Fibroblast of lung (primary cell): ENCODE measurements around the gene LEKR1. TPM values are rescaled to one million over a fixed set of nuclear protein-coding genes. Genes with fewer than 3 reads are reported as not detected.
A peak's percentile ranks its signal among the peaks of the same experiment; 100 is the strongest.

Source experiments
- DNase-seq, 2 donors: peaks; one replicate each; pipeline versions ENCODE4 v3.0.0 to v3.0.0-alpha.2; 2010; ENCODE audit warnings: low read depth in 2 of 2
- H2AFZ ChIP-seq: 2 replicates; pipeline ENCODE4 v1.5.1; 2012; ENCODE audit warnings: low read length, control low read depth, inconsistent platforms
- H3K27ac ChIP-seq: 2 replicates; pipeline ENCODE4 v1.5.1; 2011; ENCODE audit warnings: low read length, control low read depth; ENCODE audit not compliant: insufficient read depth
- H3K27me3 ChIP-seq: 2 replicates; pipeline ENCODE4 v1.5.1; 2011; ENCODE audit warnings: mild to moderate bottlenecking, low read length; ENCODE audit not compliant: control insufficient read depth, insufficient read depth
- H3K36me3 ChIP-seq: 2 replicates; pipeline ENCODE4 v1.5.1; 2011; ENCODE audit warnings: low read length; ENCODE audit not compliant: control insufficient read depth, insufficient read depth
- H3K4me1 ChIP-seq: 2 replicates; pipeline ENCODE4 v1.5.1; 2011; ENCODE audit warnings: low read length; ENCODE audit not compliant: control insufficient read depth, insufficient read depth; ENCODE audit errors: extremely low read depth
- H3K4me2 ChIP-seq: 2 replicates; pipeline ENCODE4 v1.5.1; 2011; ENCODE audit warnings: low read length, control low read depth; ENCODE audit not compliant: insufficient read depth; ENCODE audit errors: extremely low read depth
- H3K4me3 ChIP-seq, 4 experiments: fragments of 200-600 bp in 1 of 4; sonication (generic) in 1 of 4; replicated peaks in 1 of 4; 2 replicates each; pipeline ENCODE4 v1.5.1; 2011 to 2016; ENCODE audit warnings: low read length in 4 of 4, low read depth in 3 of 4, mild to moderate bottlenecking in 3 of 4, control low read depth in 2 of 4, inconsistent platforms in 1 of 4, mixed read lengths in 1 of 4; ENCODE audit not compliant: insufficient read depth in 1 of 4; ENCODE audit errors: control extremely low read depth in 1 of 4
- H3K79me2 ChIP-seq: 2 replicates; pipeline ENCODE4 v1.5.1; 2012; ENCODE audit warnings: mild to moderate bottlenecking, low read length, inconsistent platforms; ENCODE audit not compliant: control insufficient read depth, insufficient read depth
- H3K9ac ChIP-seq: 2 replicates; pipeline ENCODE4 v1.5.1; 2011; ENCODE audit warnings: mild to moderate bottlenecking, low read length, control low read depth; ENCODE audit not compliant: insufficient read depth
- H3K9me3 ChIP-seq: 2 replicates; pipeline ENCODE4 v1.5.1; 2012; ENCODE audit warnings: low read depth, low read length; ENCODE audit not compliant: control insufficient read depth, insufficient read depth
- H4K20me1 ChIP-seq: 2 replicates; pipeline ENCODE4 v1.5.1; 2011; ENCODE audit warnings: low read length; ENCODE audit not compliant: control insufficient read depth, insufficient read depth; ENCODE audit errors: extremely low read depth
- CTCF ChIP-seq, 2 donors: IDR thresholded peaks in 1 of 2; conservative IDR thresholded peaks in 1 of 2; 1 replicate in 1 of 2; 2 replicates in 1 of 2; pipeline ENCODE4 v1.5.1; 2011 to 2012; ENCODE audit warnings: low read length in 2 of 2, control low read depth in 1 of 2, inconsistent platforms in 1 of 2, low read depth in 1 of 2, mild to moderate bottlenecking in 1 of 2
- EZH2 ChIP-seq: IDR thresholded peaks from 2 replicates; pipeline ENCODE4 v1.5.1; 2012; ENCODE audit warnings: low read length, control low read depth, mild to moderate bottlenecking; ENCODE audit errors: missing control alignments
- polyA plus RNA-seq, 2 donors: library from polyadenylated mRNA; depleted of rRNA in 1 of 2; stranded (reverse) in 1 of 2; unstranded in 1 of 2; fragments of >200 nt; gene quantifications; 2 replicates each; pipeline ENCODE4 v1.2.1, GENCODE V29; 2011 to 2012; ENCODE audit warnings: missing spikeins in 1 of 2
- total RNA-seq: library from RNA; depleted of rRNA; stranded (reverse); fragments of >200 nt; gene quantifications from 2 replicates; pipeline ENCODE4 v1.2.1, GENCODE V29; 2014

The LEKR1 gene
- total and polyA plus RNA-seq, 2 donors (not counting 1 experiment from before 2014, with no cell fraction given), result 0.28 to 1.3 TPM

DNA sequence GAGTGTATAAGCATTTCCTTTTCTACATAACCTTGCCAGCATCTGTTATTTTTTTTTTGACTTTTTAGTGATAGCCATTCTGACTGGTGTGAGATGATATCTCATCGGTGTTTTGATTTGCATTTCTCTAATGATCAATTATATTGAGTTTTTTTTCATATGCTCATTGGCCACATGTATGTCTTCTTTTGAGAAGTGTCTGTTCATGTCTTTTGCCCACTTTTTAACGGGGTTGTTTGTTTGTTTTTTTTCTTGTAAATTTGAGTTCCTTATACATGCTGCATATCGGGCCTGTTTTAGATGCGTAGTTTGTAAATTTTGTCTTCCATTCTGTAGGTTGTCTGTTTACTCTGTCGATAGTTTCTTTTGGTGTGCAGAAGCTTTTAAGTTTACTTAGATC lies 89.2 kb downstream of the LEKR1 start:
- Histone ChIP-seq H3K9ac (no peak overlapping the region), H3K4me2 (no peak overlapping the region)
- TF ChIP-seq CTCF (conservative IDR thresholded peaks at IDR 0.05 in 1 of 2, IDR thresholded peaks at IDR 0.05 in 1 of 2; ENCODE audit: low read depth in 1 of 2, low read length in 2 of 2) (no peak), EZH2 (no peak)

GRCh38 chr3:156918746-156919145 lies 92.6 kb downstream of the LEKR1 start:
- Histone ChIP-seq H2AFZ (no peak overlapping the region), H3K4me1 (no peaks in the 10 kb centered on the region), H3K36me3 (no peaks in the 10 kb centered on the region), H3K27me3 (no peaks in the 10 kb centered on the region), H3K79me2 (no peaks in the 10 kb centered on the region), H3K4me3 (no peak overlapping the region), H3K9me3 (no peaks in the 10 kb centered on the region), H3K27ac (no peak overlapping the region), H4K20me1 (no peaks in the 10 kb centered on the region), H3K4me2 (no peak overlapping the region), H3K9ac (no peak overlapping the region)
- peak in 1 of 2 donors; percentile 13 for DNase-seq
- TF ChIP-seq EZH2 (no peak), CTCF (conservative IDR thresholded peaks at IDR 0.05 in 1 of 2, IDR thresholded peaks at IDR 0.05 in 1 of 2; ENCODE audit: low read depth in 1 of 2, low read length in 2 of 2) (no peak)

More for the DNA sequence above, 89.2 kb downstream of the LEKR1 start:
- Histone ChIP-seq H3K4me1 (no peaks in the 10 kb centered on the region), H3K27me3 (no peaks in the 10 kb centered on the region), H3K36me3 (no peaks in the 10 kb centered on the region), H3K27ac (no peak overlapping the region), H4K20me1 (no peaks in the 10 kb centered on the region), H3K79me2 (no peaks in the 10 kb centered on the region), H3K4me3 (no peak overlapping the region), H3K9me3 (no peaks in the 10 kb centered on the region), H2AFZ (no peak overlapping the region)
- DNase-seq, result no peak

GRCh38 chr3:156919818-156920217 lies 93.7 kb downstream of the LEKR1 start:
- Histone ChIP-seq H3K79me2 (no peaks in the 10 kb centered on the region), H3K9ac (no peak overlapping the region), H3K36me3 (no peaks in the 10 kb centered on the region), H3K4me3 (no peak overlapping the region), H4K20me1 (no peaks in the 10 kb centered on the region), H3K9me3 (no peaks in the 10 kb centered on the region), H3K4me2 (no peak overlapping the region), H3K4me1 (no peaks in the 10 kb centered on the region), H3K27ac (no peak overlapping the region), H3K27me3 (no peaks in the 10 kb centered on the region), H2AFZ (no peak overlapping the region)
- TF ChIP-seq CTCF (conservative IDR thresholded peaks at IDR 0.05 in 1 of 2, IDR thresholded peaks at IDR 0.05 in 1 of 2; ENCODE audit: low read depth in 1 of 2, low read length in 2 of 2) (no peak), EZH2 (no peak)
- no peak for DNase-seq
